Measurements from ENCODE around the gene GLTPD2.

DNA sequence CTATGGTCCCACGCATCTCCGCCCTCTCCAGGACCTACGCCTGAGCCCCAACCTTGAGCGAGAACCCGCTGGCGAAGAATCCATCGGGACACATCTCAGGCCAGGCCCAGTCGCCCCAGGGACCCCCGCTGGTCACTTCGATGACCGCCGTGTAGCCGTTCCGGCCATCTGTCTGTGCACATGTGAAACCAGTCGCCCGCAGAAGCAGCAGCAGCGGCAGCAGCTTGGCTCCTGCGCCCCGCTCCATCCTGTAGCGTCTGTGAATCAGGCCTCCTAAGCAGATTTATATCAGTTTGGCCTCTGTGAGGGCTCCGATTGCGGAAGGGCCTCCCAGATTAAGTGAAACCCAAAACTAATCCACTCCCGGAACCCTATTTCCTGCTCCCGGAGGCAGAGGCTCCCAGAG lies 2.7 kb upstream of the GLTPD2 start, which contains the start of gene VMO1:
- TF ChIP-seq CTCF (IDR thresholded peaks at IDR 0.05) (no peak), POLR2AphosphoS5 (IDR thresholded peaks at IDR 0.05) (no peak)
